ENCODE results near the gene SELENON.
A peak's percentile ranks its signal among the peaks of the same experiment; 100 is the strongest.

The SELENON gene

DNA sequence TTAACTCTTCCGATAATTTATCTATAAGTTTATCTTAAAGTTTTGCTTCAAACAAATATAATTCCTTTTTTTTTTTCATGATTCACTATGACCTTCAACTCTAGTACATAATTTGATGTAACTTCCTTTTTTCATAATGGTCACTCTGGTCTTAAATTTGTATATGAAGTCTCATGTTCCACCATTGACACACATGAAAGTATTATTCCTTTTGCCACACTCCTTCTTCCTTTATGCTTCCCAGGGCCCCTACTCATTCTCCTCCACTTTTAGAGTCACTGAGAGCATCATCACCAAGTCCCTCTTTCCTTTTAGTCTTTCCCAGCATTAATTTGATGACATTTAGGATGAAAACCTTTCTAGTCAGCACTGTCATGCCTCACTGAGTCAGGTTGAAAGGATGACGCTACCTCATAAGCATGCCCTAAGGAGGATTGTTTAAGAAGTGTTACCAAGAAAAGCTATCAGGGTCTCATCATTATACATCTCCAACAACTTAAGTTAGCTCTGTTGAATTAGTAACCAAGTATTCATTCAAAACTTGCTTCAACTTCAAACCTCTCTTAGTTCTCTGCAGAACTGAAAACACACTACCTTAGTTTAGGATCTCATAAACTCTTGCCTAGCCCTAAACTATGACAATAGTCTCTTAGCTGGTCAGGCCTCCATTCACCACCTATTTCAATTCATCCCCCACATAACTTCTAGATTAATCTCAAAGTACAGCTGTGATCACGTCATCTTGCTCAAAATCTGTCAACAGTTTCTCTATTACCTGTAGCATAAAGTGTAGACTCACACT, 44.7 kb downstream of the SELENON start:
- TF ChIP-seq POLR2AphosphoS5 (IDR thresholded peaks at IDR 0.05; ENCODE audit: low read depth, low read length), result no peak
- no peak for TF ChIP-seq TAF1 (IDR thresholded peaks at IDR 0.05; ENCODE audit: borderline replicate concordance, low read depth, low read length)
- TF ChIP-seq POLR2A (IDR thresholded peaks at IDR 0.05; ENCODE audit: low read depth, low read length), result no peak
- DNase-seq (ENCODE audit: insufficient read length) (no peak), FAIRE-seq (no peak)

DNA sequence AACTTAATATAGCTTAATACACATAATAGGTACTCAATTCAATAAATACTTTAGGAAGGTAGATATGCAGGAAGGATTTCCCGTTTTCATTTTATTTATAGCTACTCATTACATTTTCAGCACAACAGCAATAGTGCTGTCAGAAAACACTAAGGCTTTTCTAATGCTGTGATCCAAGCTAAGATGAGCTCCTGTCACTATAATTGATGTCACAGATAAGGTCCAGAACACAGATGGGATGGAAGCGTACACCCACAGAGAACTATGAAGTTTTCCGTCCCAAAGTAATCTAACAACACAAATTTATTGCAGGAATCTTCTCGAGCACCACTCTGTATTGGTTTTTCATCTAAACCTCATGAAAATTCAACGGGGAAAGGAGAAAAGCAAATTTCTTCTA, 45.7 kb downstream of the SELENON start:
- no peak for FAIRE-seq
- DNase-seq (ENCODE audit: insufficient read length), result no peak
- TF ChIP-seq POLR2A (IDR thresholded peaks at IDR 0.05; ENCODE audit: low read depth, low read length), result no peak
- no peak for TF ChIP-seq TAF1 (IDR thresholded peaks at IDR 0.05; ENCODE audit: borderline replicate concordance, low read depth, low read length)
- TF ChIP-seq POLR2AphosphoS5 (IDR thresholded peaks at IDR 0.05; ENCODE audit: low read depth, low read length), result no peak

DNA sequence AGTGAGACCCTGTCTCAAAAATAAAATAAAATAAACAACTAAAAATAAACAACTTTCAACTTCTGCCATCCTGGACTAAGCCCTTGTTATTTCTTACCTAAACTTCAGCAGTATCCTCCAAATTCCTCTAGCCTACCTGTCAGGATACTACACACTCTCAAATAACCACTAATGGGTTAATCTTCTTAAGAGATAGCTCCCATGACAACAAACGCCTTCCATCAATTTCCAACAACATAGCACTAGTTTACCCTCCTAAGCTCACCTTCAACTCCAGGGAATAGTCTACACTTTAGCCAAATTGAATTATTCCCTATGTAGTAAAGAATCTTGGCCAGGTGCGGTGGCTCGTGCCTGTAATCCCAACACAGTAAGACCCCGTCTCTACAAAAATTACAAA, 47.9 kb downstream of the SELENON start:
- no peak for FAIRE-seq
- TF ChIP-seq POLR2AphosphoS5 (IDR thresholded peaks at IDR 0.05; ENCODE audit: low read depth, low read length), result no peak
- TF ChIP-seq POLR2A (IDR thresholded peaks at IDR 0.05; ENCODE audit: low read depth, low read length), result no peak
- TF ChIP-seq TAF1 (IDR thresholded peaks at IDR 0.05; ENCODE audit: borderline replicate concordance, low read depth, low read length), result no peak
- DNase-seq (ENCODE audit: insufficient read length), result no peak

DNA sequence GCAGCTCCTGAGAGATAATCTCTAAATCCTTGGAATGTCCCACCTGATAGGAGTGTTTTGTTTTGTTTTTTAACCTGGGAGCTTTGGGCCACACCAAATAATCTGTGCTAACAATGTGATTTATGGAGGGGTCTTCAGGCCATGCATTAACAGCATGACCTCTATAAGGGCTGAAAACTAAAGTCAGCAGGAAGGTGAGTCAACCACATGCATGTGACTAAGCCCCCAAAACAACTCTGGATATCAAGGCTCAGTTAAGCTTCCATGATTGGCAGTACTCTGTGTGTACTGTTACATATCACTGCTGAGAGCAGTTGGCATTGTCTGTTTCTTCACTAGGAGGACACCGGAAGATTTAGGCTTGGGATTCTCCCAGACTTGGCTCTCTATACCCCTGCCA, 48.5 kb downstream of the SELENON start:
- TF ChIP-seq TAF1 (IDR thresholded peaks at IDR 0.05; ENCODE audit: borderline replicate concordance, low read depth, low read length) (no peak), POLR2AphosphoS5 (IDR thresholded peaks at IDR 0.05; ENCODE audit: low read depth, low read length) (no peak), POLR2A (IDR thresholded peaks at IDR 0.05; ENCODE audit: low read depth, low read length) (no peak)
- FAIRE-seq (no peak), DNase-seq (ENCODE audit: insufficient read length) (no peak)

DNA sequence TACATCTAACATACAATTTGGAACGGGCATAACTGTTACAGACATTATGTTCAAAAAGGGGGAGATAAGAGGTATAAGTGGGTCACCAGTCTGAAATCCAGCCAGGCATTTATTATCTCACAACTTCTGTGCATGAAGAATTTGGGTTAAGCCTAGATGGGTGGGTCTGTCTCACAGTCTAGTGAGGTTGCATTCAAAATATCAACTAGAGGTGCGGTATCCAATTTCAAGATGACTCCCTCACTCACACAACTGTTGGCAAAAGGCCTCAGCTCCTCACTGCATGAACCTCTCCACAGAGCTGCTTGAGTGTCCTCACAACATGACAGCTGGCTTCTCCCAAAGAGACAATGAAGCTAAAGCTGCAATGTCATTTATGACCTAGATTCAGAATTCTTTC, 54.6 kb downstream of the SELENON start:
- DNase-seq (ENCODE audit: insufficient read length), result no peak
- TF ChIP-seq POLR2AphosphoS5 (IDR thresholded peaks at IDR 0.05; ENCODE audit: low read depth, low read length), result no peak
- no peak for TF ChIP-seq TAF1 (IDR thresholded peaks at IDR 0.05; ENCODE audit: borderline replicate concordance, low read depth, low read length)
- TF ChIP-seq POLR2A (IDR thresholded peaks at IDR 0.05; ENCODE audit: low read depth, low read length), result no peak
- FAIRE-seq, result no peak

DNA sequence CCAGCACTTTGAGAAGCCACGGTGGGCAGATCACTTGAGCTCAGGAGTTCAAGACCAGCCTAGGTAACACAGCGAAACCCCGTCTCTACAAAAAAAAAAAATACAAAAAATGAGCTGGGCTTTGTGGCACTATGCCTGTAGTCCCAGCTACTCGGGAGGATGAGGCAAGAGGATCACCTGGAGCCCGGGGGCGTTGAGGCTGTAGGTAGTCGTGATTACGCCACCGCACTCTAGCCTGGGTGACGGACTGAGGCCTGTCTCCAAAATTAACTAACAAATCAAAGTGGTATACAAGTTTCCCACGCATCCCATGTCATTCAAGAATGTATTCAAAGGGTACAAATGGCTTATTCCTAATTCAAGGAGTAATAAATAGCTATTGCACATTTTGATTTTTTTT, 56.9 kb downstream of the SELENON start:
- no peak for FAIRE-seq
- no peak for TF ChIP-seq POLR2A (IDR thresholded peaks at IDR 0.05; ENCODE audit: low read depth, low read length)
- TF ChIP-seq TAF1 (IDR thresholded peaks at IDR 0.05; ENCODE audit: borderline replicate concordance, low read depth, low read length), result no peak
- no peak for TF ChIP-seq POLR2AphosphoS5 (IDR thresholded peaks at IDR 0.05; ENCODE audit: low read depth, low read length)
- no peak for DNase-seq (ENCODE audit: insufficient read length)

DNA sequence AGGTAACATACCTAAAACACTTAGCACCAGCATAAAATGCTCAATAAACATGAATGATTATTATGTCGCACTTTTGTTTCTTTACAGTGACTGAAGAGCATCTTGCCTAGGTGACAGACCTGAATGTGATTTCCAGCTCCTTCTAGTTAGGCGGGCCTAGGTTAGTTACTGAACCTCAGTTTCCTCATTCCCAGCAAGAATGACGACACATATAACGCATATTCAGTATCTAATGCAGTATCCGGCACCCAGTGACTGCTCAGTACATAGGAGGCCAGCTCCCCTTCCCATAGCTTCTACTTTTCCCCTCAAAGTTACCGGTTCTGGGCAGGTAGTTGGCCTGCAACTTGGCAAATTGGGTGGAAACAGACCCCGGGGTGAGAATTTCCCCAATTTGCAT, 58.5 kb downstream of the SELENON start:
- DNase-seq (ENCODE audit: insufficient read length) (no peak), FAIRE-seq (peak; percentile 57)
- TF ChIP-seq POLR2A (IDR thresholded peaks at IDR 0.05; ENCODE audit: low read depth, low read length), result no peak
- no peak for TF ChIP-seq TAF1 (IDR thresholded peaks at IDR 0.05; ENCODE audit: borderline replicate concordance, low read depth, low read length)
- TF ChIP-seq POLR2AphosphoS5 (IDR thresholded peaks at IDR 0.05; ENCODE audit: low read depth, low read length), result no peak

DNA sequence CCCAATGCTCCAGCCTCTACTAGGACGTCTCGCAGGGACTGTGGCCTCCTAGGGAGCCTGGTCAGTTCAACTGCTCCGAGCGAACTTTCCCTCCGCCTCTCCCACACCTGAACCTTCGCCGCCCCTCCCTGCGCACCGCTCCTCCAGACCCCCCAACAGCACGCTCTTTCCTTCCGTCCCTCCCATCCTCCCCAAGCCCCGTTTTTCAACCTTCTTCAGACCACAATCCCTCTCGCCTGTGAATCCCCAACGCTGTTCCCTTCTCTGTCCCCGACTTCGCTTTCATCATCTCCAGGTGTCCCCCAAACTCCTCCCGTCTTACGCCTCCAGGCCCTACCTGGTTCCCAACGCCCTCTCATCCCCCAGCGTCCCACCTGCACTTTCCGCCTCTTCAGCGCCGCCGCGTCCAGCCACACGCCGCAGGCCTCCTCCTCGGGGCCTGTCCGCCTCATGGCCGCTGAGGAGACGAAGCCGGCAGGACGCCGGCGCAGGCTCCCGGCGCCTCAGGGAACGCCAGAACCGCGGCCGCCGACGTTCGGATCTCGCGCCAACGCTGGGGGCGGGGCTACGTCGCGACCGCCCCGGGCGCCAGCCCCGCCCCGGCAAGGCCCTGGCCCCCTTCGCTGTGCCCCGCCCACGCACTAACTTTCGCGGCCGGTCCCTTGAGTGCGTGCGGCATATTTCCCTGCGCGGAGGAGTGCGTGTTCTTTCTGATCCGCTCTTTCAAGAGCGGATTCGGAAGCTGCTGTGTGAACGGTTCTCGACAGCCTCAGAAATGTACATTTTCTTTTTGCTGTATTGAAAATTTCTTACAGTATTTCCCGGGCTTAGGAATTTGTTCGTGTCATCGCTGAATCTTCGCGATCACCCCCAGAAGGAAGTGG, 59.2 kb downstream of the SELENON start, which contains the start of gene AUNIP:
Gene AUNIP (minus strand): TSS at position 552 of the 884 bp plus-strand sequence. CDS start 100 bp downstream, at position 452.
- TF ChIP-seq TAF1 (IDR thresholded peaks at IDR 0.05; ENCODE audit: borderline replicate concordance, low read depth, low read length), result peak; percentile 95
- peak; percentile 87 for TF ChIP-seq POLR2A (IDR thresholded peaks at IDR 0.05; ENCODE audit: low read depth, low read length)
- peak; percentile 78 for TF ChIP-seq POLR2AphosphoS5 (IDR thresholded peaks at IDR 0.05; ENCODE audit: low read depth, low read length)
- DNase-seq (ENCODE audit: insufficient read length) (peak; percentile 90), FAIRE-seq (peak; percentile 94)

DNA sequence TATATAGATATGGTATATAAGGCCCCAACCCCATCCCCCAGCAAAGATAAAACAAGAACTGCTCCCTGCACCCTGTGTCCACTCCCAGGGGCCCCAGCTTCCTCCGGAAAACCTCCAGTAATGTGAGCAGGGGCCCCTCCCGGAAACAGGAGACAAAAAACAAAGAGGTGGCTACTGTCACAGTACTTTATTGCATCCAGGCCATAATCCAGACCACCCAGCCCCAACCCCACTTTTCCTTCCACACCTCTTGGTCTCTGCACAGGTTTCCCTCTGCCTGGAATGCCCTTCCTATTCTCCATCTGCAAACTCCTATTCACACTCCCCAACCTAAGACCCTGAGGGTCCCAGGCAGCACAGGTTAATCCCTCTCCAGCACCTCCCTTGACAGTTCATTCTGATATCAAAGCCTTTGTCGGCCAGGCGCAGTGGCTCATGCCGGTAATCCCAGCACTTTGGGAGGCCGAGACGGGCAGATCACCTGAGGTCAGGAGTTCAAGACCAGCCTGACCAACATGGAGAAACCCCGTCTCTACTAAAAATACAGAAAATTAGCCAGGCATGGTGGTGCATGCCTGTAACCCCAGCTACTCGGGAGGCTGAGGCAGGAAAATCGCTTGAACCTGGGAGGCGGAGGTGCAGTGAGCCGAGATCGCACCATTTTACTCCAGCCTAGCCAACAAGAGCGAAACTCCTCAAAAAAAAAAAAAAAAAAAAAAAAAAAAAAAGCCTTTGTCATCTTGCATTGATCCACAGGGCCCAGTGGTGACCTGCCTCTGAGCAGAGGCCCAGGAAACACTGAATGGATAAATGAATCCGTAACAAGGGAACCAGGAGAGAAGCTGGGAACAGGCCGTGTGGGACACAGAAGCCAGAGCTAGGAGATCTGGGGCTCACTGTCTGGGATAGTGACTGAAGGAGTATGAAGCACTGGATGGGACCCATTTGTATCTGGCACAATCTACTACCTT, 61.6 kb downstream of the SELENON start:
- TF ChIP-seq TAF1 (IDR thresholded peaks at IDR 0.05; ENCODE audit: borderline replicate concordance, low read depth, low read length), result no peak
- TF ChIP-seq POLR2A (IDR thresholded peaks at IDR 0.05; ENCODE audit: low read depth, low read length), result no peak
- TF ChIP-seq POLR2AphosphoS5 (IDR thresholded peaks at IDR 0.05; ENCODE audit: low read depth, low read length), result no peak
- no peak for FAIRE-seq
- DNase-seq (ENCODE audit: insufficient read length), result no peak

DNA sequence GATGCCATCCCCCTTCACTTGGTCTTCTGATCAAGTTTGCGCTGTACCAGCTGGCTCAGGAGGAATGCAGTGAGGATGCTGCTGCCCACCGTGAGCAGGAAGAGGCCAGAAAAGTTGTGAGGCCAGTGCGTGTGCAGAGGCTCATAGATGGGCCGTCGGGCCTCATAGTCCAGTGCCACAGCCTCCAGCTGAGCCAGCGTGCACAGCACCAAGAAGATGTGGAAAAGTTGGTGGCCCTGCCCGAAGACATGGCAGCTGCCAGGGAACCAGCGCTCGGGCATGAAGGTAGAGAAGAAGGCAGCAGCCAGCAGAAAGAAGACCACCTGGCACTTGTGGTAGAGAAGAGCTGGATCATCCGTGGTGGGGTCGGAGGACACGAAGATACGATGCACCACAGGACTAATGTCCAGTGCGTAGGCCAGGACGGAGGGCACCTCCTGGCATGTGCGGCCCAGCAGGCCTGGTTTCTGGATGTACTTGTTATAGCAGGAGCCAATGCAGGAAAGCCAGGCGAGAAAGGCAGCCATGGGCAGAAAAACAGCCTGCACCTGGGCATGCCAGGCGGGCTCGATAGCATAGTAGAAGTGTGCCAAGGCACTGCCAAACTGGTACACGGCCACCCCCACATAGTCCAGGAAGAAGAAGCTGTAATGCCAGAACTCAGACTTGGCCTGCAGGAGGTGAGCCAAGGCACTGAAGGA, 62.9 kb downstream of the SELENON start:
- DNase-seq (ENCODE audit: insufficient read length), result no peak
- TF ChIP-seq POLR2A (IDR thresholded peaks at IDR 0.05; ENCODE audit: low read depth, low read length) (no peak), POLR2AphosphoS5 (IDR thresholded peaks at IDR 0.05; ENCODE audit: low read depth, low read length) (no peak)
- no peak for FAIRE-seq

Data from GM12892 (cell line).